SK-N-SH treated with all-trans-retinoic acid at 6 μM for 48 hours (cell line): ENCODE measurements around the gene ARSK.

Source experiments
- ARNTL ChIP-seq: fragments of 450-650 bp; formaldehyde crosslinking; IDR thresholded peaks from 2 replicates; pipeline ENCODE4 v1.5.0; 2020; ENCODE audit warnings: low read depth, mild to moderate bottlenecking, moderate library complexity, borderline replicate concordance
- CSDC2 ChIP-seq: fragments of 250-450 bp; sonication (Bioruptor Pico); IDR thresholded peaks from 2 replicates; pipeline ENCODE4 v1.5.0; 2020; ENCODE audit warnings: mild to moderate bottlenecking, moderate library complexity
- CSRNP3 ChIP-seq: fragments of 250-450 bp; sonication (Bioruptor Pico); IDR thresholded peaks from 2 replicates; pipeline ENCODE4 v1.5.1; 2021; ENCODE audit warnings: mild to moderate bottlenecking, moderate library complexity
- ISL1 ChIP-seq: fragments of 250-450 bp; sonication (Bioruptor Pico); IDR thresholded peaks from 2 replicates; pipeline ENCODE4 v2.1.2; 2022; ENCODE audit warnings: mild to moderate bottlenecking, moderate library complexity
- OSR1 ChIP-seq: fragments of 250-450 bp; sonication (Bioruptor Pico); IDR thresholded peaks from 2 replicates; pipeline ENCODE4 v1.8.0; 2022; ENCODE audit warnings: moderate library complexity, mild to moderate bottlenecking, inconsistent platforms
- PATZ1 ChIP-seq: fragments of 250-450 bp; sonication (Bioruptor Pico); IDR thresholded peaks from 2 replicates; pipeline ENCODE4 v1.8.0; 2020; ENCODE audit warnings: mild to moderate bottlenecking, moderate library complexity, borderline replicate concordance
- RARB ChIP-seq: fragments of 250-450 bp; sonication (Bioruptor Pico); IDR thresholded peaks from 2 replicates; pipeline ENCODE4 v1.8.0; 2021; ENCODE audit warnings: mild to moderate bottlenecking, moderate library complexity
- SNAI2 ChIP-seq: fragments of 250-450 bp; sonication (Bioruptor Pico); IDR thresholded peaks from 2 replicates; pipeline ENCODE4 v1.5.0; 2020; ENCODE audit warnings: mild to moderate bottlenecking, moderate library complexity
- TCF4 ChIP-seq: fragments of 250-450 bp; sonication (Bioruptor Pico); IDR thresholded peaks from 2 replicates; pipeline ENCODE4 v1.8.0; 2021; ENCODE audit warnings: mild to moderate bottlenecking, moderate library complexity, borderline replicate concordance
- ZFP30 ChIP-seq: fragments of 450-650 bp; formaldehyde crosslinking; IDR thresholded peaks from 2 replicates; pipeline ENCODE4 v1.5.0; 2022; ENCODE audit warnings: mild to moderate bottlenecking, moderate library complexity
- TF ChIP-seq, protein P1 (sequence below): fragments of 250-450 bp; sonication (Bioruptor Pico); IDR thresholded peaks from 2 replicates; pipeline ENCODE4 v1.8.0; 2021; ENCODE audit warnings: low read depth, mild to moderate bottlenecking, moderate library complexity, borderline replicate concordance
- TF ChIP-seq, protein P2 (sequence below): fragments of 250-450 bp; sonication (Bioruptor Pico); IDR thresholded peaks from 2 replicates; pipeline ENCODE4 v1.5.1; 2020; ENCODE audit warnings: low read depth, mild to moderate bottlenecking, moderate library complexity

GRCh38 chr5:95554331-95554646 is 612 bp upstream of the ARSK start:
- TF ChIP-seq, protein P1, sequence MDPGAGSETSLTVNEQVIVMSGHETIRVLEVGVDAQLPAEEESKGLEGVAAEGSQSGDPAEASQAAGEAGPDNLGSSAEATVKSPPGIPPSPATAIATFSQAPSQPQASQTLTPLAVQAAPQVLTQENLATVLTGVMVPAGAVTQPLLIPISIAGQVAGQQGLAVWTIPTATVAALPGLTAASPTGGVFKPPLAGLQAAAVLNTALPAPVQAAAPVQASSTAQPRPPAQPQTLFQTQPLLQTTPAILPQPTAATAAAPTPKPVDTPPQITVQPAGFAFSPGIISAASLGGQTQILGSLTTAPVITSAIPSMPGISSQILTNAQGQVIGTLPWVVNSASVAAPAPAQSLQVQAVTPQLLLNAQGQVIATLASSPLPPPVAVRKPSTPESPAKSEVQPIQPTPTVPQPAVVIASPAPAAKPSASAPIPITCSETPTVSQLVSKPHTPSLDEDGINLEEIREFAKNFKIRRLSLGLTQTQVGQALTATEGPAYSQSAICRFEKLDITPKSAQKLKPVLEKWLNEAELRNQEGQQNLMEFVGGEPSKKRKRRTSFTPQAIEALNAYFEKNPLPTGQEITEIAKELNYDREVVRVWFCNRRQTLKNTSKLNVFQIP, result no peak
- TF ChIP-seq ISL1 (CRISPR knock-in tag) (no peak), ARNTL (no peak), OSR1 (CRISPR knock-in tag) (no peak), ZFP30 (no peak), CSRNP3 (CRISPR knock-in tag) (no peak), TCF4 (CRISPR knock-in tag) (no peak), RARB (CRISPR knock-in tag) (no peak), SNAI2 (no peak), CSDC2 (no peak), PATZ1 (CRISPR knock-in tag) (no peak)
- TF ChIP-seq, protein P2, sequence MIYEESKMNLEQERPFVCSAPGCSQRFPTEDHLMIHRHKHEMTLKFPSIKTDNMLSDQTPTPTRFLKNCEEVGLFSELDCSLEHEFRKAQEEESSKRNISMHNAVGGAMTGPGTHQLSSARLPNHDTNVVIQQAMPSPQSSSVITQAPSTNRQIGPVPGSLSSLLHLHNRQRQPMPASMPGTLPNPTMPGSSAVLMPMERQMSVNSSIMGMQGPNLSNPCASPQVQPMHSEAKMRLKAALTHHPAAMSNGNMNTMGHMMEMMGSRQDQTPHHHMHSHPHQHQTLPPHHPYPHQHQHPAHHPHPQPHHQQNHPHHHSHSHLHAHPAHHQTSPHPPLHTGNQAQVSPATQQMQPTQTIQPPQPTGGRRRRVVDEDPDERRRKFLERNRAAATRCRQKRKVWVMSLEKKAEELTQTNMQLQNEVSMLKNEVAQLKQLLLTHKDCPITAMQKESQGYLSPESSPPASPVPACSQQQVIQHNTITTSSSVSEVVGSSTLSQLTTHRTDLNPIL (CRISPR knock-in tag), result no peak
